Heart left ventricle (tissue), 16 donors: Measurements from ENCODE around the gene PKN2. TPM values are rescaled to one million over a fixed set of nuclear protein-coding genes. Genes with fewer than 3 reads are reported as not detected.
"Not testable (repeated sequence)": the region's sequence is repeated elsewhere in the genome, so short reads cannot be mapped to it uniquely, and the experiment has no call there.

ENCODE experiments used
- ATAC-seq, 4 donors: fragments of 200-7000 bp; cut with Tn5 transposase; one replicate each; pipeline ENCODE4 v1.9.1; 2020 to 2022; ENCODE audit warnings: moderate library complexity in 4 of 4, mild to moderate bottlenecking in 3 of 4, moderate number of reproducible peaks in 1 of 4
- DNase-seq, 5 donors: peaks; one replicate each; pipeline ENCODE4 v3.0.0-alpha.2; 2020
- H3K27ac ChIP-seq, 12 donors: fragments of 200-600 bp; sonication (generic) in 4 of 12; one replicate each; pipeline versions ENCODE4 v1.5.0 to v1.8.0; 2016 to 2022; ENCODE audit warnings: mild to moderate bottlenecking in 2 of 12
- H3K27me3 ChIP-seq, 9 donors: fragments of 200-600 bp; sonication (generic) in 2 of 9; one replicate each; pipeline versions ENCODE4 v1.5.1 to v1.8.0; 2016 to 2022; ENCODE audit warnings: mild to moderate bottlenecking in 3 of 9
- H3K36me3 ChIP-seq, 9 donors: fragments of 200-600 bp; sonication (generic) in 2 of 9; one replicate each; pipeline versions ENCODE4 v1.5.0 to v1.8.0; 2018 to 2022; ENCODE audit warnings: mild to moderate bottlenecking in 2 of 9
- H3K4me1 ChIP-seq, 12 donors: fragments of 200-600 bp; sonication (generic) in 4 of 12; one replicate each; pipeline versions ENCODE4 v1.5.0 to v1.8.0; 2016 to 2022; ENCODE audit warnings: mild to moderate bottlenecking in 3 of 12
- H3K4me3 ChIP-seq, 12 donors: fragments of 200-600 bp; sonication (generic) in 4 of 12; one replicate each; pipeline versions ENCODE4 v1.5.0 to v1.8.0; 2017 to 2022; ENCODE audit warnings: mild to moderate bottlenecking in 9 of 12, moderate library complexity in 4 of 12
- H3K9me3 ChIP-seq, 12 donors: fragments of 200-600 bp; sonication (generic) in 4 of 12; one replicate each; pipeline versions ENCODE4 v1.5.0 to v1.8.0; 2016 to 2022; ENCODE audit warnings: mild to moderate bottlenecking in 1 of 12
- CTCF ChIP-seq, 12 donors: fragments of 200-600 bp; sonication (generic) in 4 of 12; IDR thresholded peaks; one replicate each; pipeline versions ENCODE4 v1.5.0 to v1.8.0; 2018 to 2022; ENCODE audit warnings: antibody characterized with exemption in 12 of 12, mild to moderate bottlenecking in 5 of 12
- POLR2A ChIP-seq, 2 donors: fragments of 450-650 bp; IDR thresholded peaks; one replicate each; pipeline ENCODE4 v1.6.1; 2017; ENCODE audit warnings: antibody characterized with exemption in 2 of 2, mild to moderate bottlenecking in 2 of 2, moderate library complexity in 2 of 2
- WGBS, 4 donors: extraction: QIAGEN DNeasy Blood & Tissue Kit in 2 of 4; methylation state at CpG; one replicate each; pipeline versions ENCODE4 v1.1.5 to v1.1.7; 2013 to 2018; 5-methylcytosine and 5-hydroxymethylcytosine counted together
- intact Hi-C, 10 donors: fragments of 100-400 bp; cut with DNase I; formaldehyde crosslinking; loops; one replicate each; pipeline versions ENCODE4 v1.11.1 to v1.14.2; 2022
- polyA plus RNA-seq, 2 donors: library from polyadenylated mRNA; stranded (reverse); fragments of 200-250 nt; gene quantifications; one replicate each; pipeline ENCODE4 v1.2.3, GENCODE V29; 2013
- total RNA-seq, 9 donors: library from RNA; depleted of rRNA in 2 of 9; stranded (reverse); fragments of >200 nt in 2 of 9; fragmentation: NEBNext Ultra II Directional in 3 of 9; extraction: Animal tissue kit (Norgen Biotek cat#: 25700) in 3 of 9; gene quantifications; one replicate each; pipeline versions ENCODE4 v1.1.0 to v1.2.4, GENCODE V29; 2016 to 2023
- donor health status: ischemic (EF 13 %, LVEDD 7.1; RV severe dilation, severe dysfunction).
- donor health status: healthy with polysubstance abuse.
- donor health status: DM: no; HTN: yes; CAD: no.
- donor health status: DM: no; HTN: no; CAD: no.
- donor health status: ischemic (EF 25% LVEDD 6.9; RV normal size, moderate dysfunction).
- donor health status: ischemic (EF 25% LVEDD 5.7; RV mildly dilated, moderate dysfunction).
- donor health status: healthy.
- donor health status: DM: yes; HTN: yes; CAD: no.
- donor health status: ischemic (EF 35%, LVEDD 5.7; RV mildly dilated, moderate dysfunction).
- donor health status: nonischemic (EF 11% LVEDD 7.7; RV severe dilation, severe dysfunction).
- donor health status: DM: yes; HTN: yes; CAD: no.
- donor health status: PGD.
- donor health status: ischemic (EF 29% LVEDD 5.4; RV normal size, mild dysfunction).
- donor health status: nonischemic (EF 23%, LVEDD 6.1; RV moderate dilation, normal function).

The PKN2 gene
- total and polyA plus RNA-seq, 11 donors = 7.3 to 43.8 (median 30.9) TPM

- Histone ChIP-seq H3K36me3 (peaks cover 0 to 9% (median 6%) of the 10 kb centered on the region in 9 donors), H3K27ac (peak overlapping the region in 3 of 12 donors; percentile 3 to 21 (median 12))
- 46 to 53% (median 47%) methylated on average over 2 of the region's 2 CpGs for WGBS, 4 donors
These were observed 14.1 kb downstream of the PKN2 start for GRCh38 chr1:88698140-88698539.

DNA sequence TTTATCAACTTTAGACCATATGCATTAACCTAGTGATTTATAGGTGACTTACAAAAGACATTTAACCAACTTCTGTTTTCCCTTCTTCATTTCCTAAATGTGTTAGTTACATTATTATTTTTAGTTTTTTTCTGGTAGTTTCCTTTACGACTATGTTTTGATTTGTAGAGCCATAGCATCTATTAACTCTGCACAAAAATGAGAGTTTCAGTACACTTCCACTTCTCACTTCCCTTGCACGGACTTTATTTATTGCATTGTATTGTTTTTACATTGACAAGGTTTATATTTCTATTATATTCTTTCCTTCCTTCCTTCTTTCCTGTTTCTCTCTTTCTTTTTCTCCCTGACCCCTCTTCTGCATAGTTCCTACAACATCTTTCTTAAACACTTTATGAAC lies 14.7 kb downstream of the PKN2 start:
- Histone ChIP-seq H3K27me3 (no peaks in the 10 kb centered on the region), H3K4me3 (no peak overlapping the region), H3K36me3 (peaks cover 0 to 5% (median 4%) of the 10 kb centered on the region in 9 donors), H3K27ac (no peak overlapping the region), H3K4me1 (peaks cover 0 to 54% (median 21%) of the 10 kb centered on the region in 12 donors), H3K9me3 (peaks cover 0 to 3% (median 0%) of the 10 kb centered on the region in 12 donors)
- WGBS, 4 donors = 49 to 61% (median 59%) methylated on average over 2 of the region's 2 CpGs
- intact Hi-C loops = no loop called here
- DNase-seq = no peak
- TF ChIP-seq CTCF (IDR thresholded peaks at IDR 0.05) (no peak), POLR2A (IDR thresholded peaks at IDR 0.05) (no peak)
- ATAC-seq = no peak

More at GRCh38 chr1:88698140-88698539, 14.1 kb downstream of the PKN2 start:
- ATAC-seq (no peak), DNase-seq (no peak)
- H3K4me3 ChIP-seq = no peak overlapping the region
- no peaks in the 10 kb centered on the region for H3K27me3 ChIP-seq
- intact Hi-C loops = no loop called here
- H3K4me1 ChIP-seq = peaks cover 0 to 54% (median 21%) of the 10 kb centered on the region in 12 donors
- H3K9me3 ChIP-seq = peaks cover 0 to 3% (median 0%) of the 10 kb centered on the region in 12 donors
- no peak for TF ChIP-seq POLR2A (IDR thresholded peaks at IDR 0.05)

- H3K4me1 ChIP-seq = peaks cover 0 to 54% (median 21%) of the 10 kb centered on the region in 12 donors
These were observed 16.4 kb downstream of the PKN2 start for GRCh38 chr1:88700425-88701013.

DNA sequence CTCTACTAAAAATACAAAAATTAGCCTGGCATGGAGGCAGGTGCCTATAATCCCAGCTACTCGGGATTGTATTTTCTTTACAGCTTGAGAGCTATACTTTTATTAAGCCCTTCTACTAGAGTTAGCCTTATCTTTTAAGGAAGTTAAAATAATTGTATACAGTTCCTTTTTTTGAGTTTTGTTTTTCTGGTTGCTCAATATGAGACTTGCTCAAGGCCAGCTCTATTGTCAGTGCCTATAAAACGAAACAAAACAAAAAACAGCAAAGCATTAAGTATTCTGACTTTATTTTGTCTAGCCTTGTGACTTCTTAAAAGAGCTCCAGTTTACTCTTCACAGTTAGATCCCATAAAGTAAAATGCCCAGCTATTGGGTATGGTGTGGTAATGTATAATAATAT lies 17.2 kb downstream of the PKN2 start:
- Histone ChIP-seq H3K4me1 (peaks cover 0 to 54% (median 21%) of the 10 kb centered on the region in 12 donors), H3K36me3 (no peaks in the 10 kb centered on the region), H3K27me3 (no peaks in the 10 kb centered on the region), H3K9me3 (peaks cover 0 to 6% (median 0%) of the 10 kb centered on the region in 12 donors), H3K27ac (peak overlapping the region in 2 of 12 donors; percentile 32 to 85), H3K4me3 (peak overlapping the region in 1 of 12 donors; percentile 10)
- peak in 3 of 4 donors; percentile 43 to 65 (median 61) for ATAC-seq
- DNase-seq = no peak
- no peak for TF ChIP-seq POLR2A (IDR thresholded peaks at IDR 0.05)
- 60 to 68% (median 65%) methylated on average over 2 of the region's 2 CpGs for WGBS, 4 donors
- intact Hi-C loops = no loop called here

More at GRCh38 chr1:88700425-88701013, 16.4 kb downstream of the PKN2 start:
- WGBS, 4 donors = 90 to 92% (median 90%) methylated on average over 5 of the region's 5 CpGs
- intact Hi-C loops = no loop called here
- peak overlapping the region in 1 of 12 donors; percentile 10 for H3K4me3 ChIP-seq
- TF ChIP-seq POLR2A (IDR thresholded peaks at IDR 0.05) (no peak), CTCF (IDR thresholded peaks at IDR 0.05) (no peak)
- peaks cover 0 to 3% (median 0%) of the 10 kb centered on the region in 12 donors for H3K9me3 ChIP-seq
- H3K27ac ChIP-seq = peak overlapping the region in 2 of 12 donors; percentile 32 to 85
- H3K27me3 ChIP-seq = no peaks in the 10 kb centered on the region
- ATAC-seq = no peak
- H3K36me3 ChIP-seq = no peaks in the 10 kb centered on the region
- DNase-seq = no peak

DNA sequence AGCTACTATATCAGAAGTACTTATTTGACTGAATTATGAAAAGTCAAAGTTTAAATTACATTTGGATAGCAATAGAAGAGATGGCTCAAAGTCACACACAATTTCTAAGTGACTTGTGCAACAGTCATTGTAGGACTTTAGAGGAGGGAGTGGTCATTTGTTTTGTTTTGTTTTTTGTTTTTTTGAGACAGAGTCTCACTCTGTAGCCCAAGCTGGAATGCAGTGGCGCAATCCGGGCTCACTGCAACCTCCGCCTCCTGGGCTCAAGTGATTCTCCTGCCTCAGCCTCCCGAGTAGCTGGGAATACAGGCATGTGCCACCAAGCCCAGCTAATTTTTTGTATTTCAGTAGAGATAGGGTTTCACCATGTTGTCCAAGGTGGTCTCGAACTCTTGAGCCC lies 17.7 kb downstream of the PKN2 start:
- H3K9me3 ChIP-seq, H3K27me3 ChIP-seq, H3K36me3 ChIP-seq, intact Hi-C loops: not testable (repeated sequence)
- Histone ChIP-seq H3K4me1 (peaks cover 0 to 54% (median 21%) of the 10 kb centered on the region in 12 donors), H3K27ac (peak overlapping the region in 2 of 12 donors; percentile 32 to 85), H3K4me3 (peak overlapping the region in 1 of 12 donors; percentile 9)
- DNase-seq = peak in 3 of 5 donors; percentile 33 to 65 (median 41)
- ATAC-seq = peak in 2 of 4 donors; percentile 28 to 42
- WGBS, 4 donors = 91 to 96% (median 91%) methylated on average over 5 of the region's 5 CpGs
